GM12878 (cell line): ENCODE measurements around the gene ABHD1. TPM values are rescaled to one million over a fixed set of nuclear protein-coding genes. Genes with fewer than 3 reads are reported as not detected.

Experiments used
- ETV6 ChIP-seq, 2 experiments: fragments of 450-650 bp in 1 of 2; IDR thresholded peaks in 1 of 2; conservative IDR thresholded peaks in 1 of 2; 2 replicates each; pipeline ENCODE4 v1.6.1; 2014; ENCODE audit warnings: antibody characterized with exemption in 1 of 2, borderline replicate concordance in 1 of 2, low read depth in 1 of 2, mild to moderate bottlenecking in 1 of 2, moderate library complexity in 1 of 2
- FOS ChIP-seq: IDR thresholded peaks from 3 replicates; pipeline ENCODE4 v1.6.1; 2011; ENCODE audit warnings: borderline replicate concordance; ENCODE audit not compliant: insufficient read length; ENCODE audit errors: extremely low read depth
- GATAD2B ChIP-seq: fragments of 450-650 bp; conservative IDR thresholded peaks from 2 replicates; pipeline ENCODE4 v1.6.1; 2017; ENCODE audit warnings: low read depth, mild to moderate bottlenecking, moderate library complexity
- NFYB ChIP-seq: IDR thresholded peaks from 2 replicates; pipeline ENCODE4 v1.6.1; 2011; ENCODE audit warnings: low read depth, mild to moderate bottlenecking, low read length, improper control_type of control experiment, moderate library complexity; ENCODE audit not compliant: insufficient read depth
- TBL1XR1 ChIP-seq: IDR thresholded peaks from 2 replicates; pipeline ENCODE4 v1.6.1; 2012; ENCODE audit warnings: low read depth, low read length, improper control_type of control experiment
- polyA plus RNA-seq, 11 experiments: library from polyadenylated mRNA; depleted of rRNA in 4 of 11; unstranded in 6 of 11; stranded (reverse) in 5 of 11; fragments of >200 nt; fragmentation: Nextera tagmentation in 4 of 11; fragmentation: Illumina TruSeq in 1 of 11; extraction: Ambion mirVana in 4 of 11; extraction: Trizol in 1 of 11; gene quantifications; 1 replicate in 1 of 11; 2 replicates in 10 of 11; pipeline versions ENCODE4 v1.2.1 to v1.2.3, GENCODE V29; 2011 to 2016; ENCODE audit warnings: inconsistent platforms in 2 of 11, missing spikeins in 2 of 11, low read depth in 1 of 11
- total RNA-seq, 4 experiments: library from RNA; depleted of rRNA in 3 of 4; stranded (reverse); fragments of >200 nt in 3 of 4; fragmentation: Illumina TruSeq in 1 of 4; extraction: Trizol in 1 of 4; gene quantifications; 2 replicates each; pipeline versions ENCODE4 v1.2.1 to v1.2.3, GENCODE V29; 2013 to 2021
- TF ChIP-seq, protein P1 (sequence below): fragments of 450-650 bp; IDR thresholded peaks from 2 replicates; pipeline ENCODE4 v1.6.1; 2017; ENCODE audit warnings: antibody characterized with exemption, mild to moderate bottlenecking, moderate library complexity
- TF ChIP-seq, protein P2 (sequence below): fragments of 450-650 bp; IDR thresholded peaks from 2 replicates; pipeline ENCODE4 v1.6.1; 2016; ENCODE audit warnings: mild to moderate bottlenecking
- TF ChIP-seq, protein P3 (sequence below): fragments of 450-650 bp; IDR thresholded peaks from 2 replicates; pipeline ENCODE4 v1.6.1; 2017; ENCODE audit warnings: mild to moderate bottlenecking

The ABHD1 gene
- total and polyA plus RNA-seq, 10 of the 15 experiments (the other 5 are each of a cell fraction or from before 2014, with no cell fraction given) = 0.04 to 0.35 (median 0.17) TPM; not detected in 2

DNA sequence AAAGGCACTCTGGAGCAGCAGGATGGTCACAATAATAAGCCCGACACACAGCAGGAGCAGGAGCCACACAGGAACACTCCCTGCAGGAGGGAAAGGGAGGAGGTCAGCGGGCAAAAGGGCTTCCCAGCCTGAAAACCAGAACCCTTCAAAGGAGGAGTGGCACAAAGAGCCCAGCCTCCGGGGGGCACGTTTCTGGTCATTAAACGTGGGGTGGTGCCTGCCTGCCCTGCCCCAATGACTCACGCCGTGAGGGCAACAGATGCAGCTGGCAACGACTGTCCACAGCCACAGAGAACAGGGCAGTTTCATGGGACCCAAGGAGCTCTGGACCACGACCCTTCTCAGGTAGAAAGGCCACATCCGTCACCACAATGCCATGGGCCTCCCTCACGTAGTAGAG is 7.8 kb downstream of the ABHD1 start (continued):
- TF ChIP-seq, protein P1, sequence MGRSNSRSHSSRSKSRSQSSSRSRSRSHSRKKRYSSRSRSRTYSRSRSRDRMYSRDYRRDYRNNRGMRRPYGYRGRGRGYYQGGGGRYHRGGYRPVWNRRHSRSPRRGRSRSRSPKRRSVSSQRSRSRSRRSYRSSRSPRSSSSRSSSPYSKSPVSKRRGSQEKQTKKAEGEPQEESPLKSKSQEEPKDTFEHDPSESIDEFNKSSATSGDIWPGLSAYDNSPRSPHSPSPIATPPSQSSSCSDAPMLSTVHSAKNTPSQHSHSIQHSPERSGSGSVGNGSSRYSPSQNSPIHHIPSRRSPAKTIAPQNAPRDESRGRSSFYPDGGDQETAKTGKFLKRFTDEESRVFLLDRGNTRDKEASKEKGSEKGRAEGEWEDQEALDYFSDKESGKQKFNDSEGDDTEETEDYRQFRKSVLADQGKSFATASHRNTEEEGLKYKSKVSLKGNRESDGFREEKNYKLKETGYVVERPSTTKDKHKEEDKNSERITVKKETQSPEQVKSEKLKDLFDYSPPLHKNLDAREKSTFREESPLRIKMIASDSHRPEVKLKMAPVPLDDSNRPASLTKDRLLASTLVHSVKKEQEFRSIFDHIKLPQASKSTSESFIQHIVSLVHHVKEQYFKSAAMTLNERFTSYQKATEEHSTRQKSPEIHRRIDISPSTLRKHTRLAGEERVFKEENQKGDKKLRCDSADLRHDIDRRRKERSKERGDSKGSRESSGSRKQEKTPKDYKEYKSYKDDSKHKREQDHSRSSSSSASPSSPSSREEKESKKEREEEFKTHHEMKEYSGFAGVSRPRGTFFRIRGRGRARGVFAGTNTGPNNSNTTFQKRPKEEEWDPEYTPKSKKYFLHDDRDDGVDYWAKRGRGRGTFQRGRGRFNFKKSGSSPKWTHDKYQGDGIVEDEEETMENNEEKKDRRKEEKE = no peak
- no peak for TF ChIP-seq ETV6 (conservative IDR thresholded peaks at IDR 0.05 in 1 of 2, IDR thresholded peaks at IDR 0.05 in 1 of 2; ENCODE audit: borderline replicate concordance in 1 of 2, low read depth in 1 of 2)
- TF ChIP-seq GATAD2B = no peak
- no peak for TF ChIP-seq FOS
- TF ChIP-seq, protein P2, sequence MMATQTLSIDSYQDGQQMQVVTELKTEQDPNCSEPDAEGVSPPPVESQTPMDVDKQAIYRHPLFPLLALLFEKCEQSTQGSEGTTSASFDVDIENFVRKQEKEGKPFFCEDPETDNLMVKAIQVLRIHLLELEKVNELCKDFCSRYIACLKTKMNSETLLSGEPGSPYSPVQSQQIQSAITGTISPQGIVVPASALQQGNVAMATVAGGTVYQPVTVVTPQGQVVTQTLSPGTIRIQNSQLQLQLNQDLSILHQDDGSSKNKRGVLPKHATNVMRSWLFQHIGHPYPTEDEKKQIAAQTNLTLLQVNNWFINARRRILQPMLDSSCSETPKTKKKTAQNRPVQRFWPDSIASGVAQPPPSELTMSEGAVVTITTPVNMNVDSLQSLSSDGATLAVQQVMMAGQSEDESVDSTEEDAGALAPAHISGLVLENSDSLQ = no peak
- no peak for TF ChIP-seq TBL1XR1
- TF ChIP-seq, protein P3, sequence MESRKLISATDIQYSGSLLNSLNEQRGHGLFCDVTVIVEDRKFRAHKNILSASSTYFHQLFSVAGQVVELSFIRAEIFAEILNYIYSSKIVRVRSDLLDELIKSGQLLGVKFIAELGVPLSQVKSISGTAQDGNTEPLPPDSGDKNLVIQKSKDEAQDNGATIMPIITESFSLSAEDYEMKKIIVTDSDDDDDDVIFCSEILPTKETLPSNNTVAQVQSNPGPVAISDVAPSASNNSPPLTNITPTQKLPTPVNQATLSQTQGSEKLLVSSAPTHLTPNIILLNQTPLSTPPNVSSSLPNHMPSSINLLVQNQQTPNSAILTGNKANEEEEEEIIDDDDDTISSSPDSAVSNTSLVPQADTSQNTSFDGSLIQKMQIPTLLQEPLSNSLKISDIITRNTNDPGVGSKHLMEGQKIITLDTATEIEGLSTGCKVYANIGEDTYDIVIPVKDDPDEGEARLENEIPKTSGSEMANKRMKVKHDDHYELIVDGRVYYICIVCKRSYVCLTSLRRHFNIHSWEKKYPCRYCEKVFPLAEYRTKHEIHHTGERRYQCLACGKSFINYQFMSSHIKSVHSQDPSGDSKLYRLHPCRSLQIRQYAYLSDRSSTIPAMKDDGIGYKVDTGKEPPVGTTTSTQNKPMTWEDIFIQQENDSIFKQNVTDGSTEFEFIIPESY = no peak
- TF ChIP-seq NFYB = no peak
